Endodermal cell (in vitro differentiated cells): ENCODE data around the gene MKRN2. TPM values are rescaled to one million over a fixed set of nuclear protein-coding genes. Genes with fewer than 3 reads are reported as not detected.

Experiments used
- DNase-seq: peaks from one replicate; pipeline ENCODE4 v3.0.0-alpha.2; 2017
- H3K27ac ChIP-seq: 2 replicates; pipeline ENCODE4 v1.5.1; 2013; ENCODE audit warnings: mild to moderate bottlenecking, low read depth, low read length, moderate library complexity
- H3K27me3 ChIP-seq: 2 replicates; pipeline ENCODE4 v1.6.1; 2013; ENCODE audit warnings: mild to moderate bottlenecking, low read length, moderate library complexity; ENCODE audit not compliant: insufficient read depth, control insufficient read depth, poor library complexity, severe bottlenecking
- H3K36me3 ChIP-seq: 2 replicates; pipeline ENCODE4 v1.7.0; 2013; ENCODE audit warnings: mild to moderate bottlenecking, low read length, moderate library complexity; ENCODE audit not compliant: control insufficient read depth, insufficient read depth
- H3K4me1 ChIP-seq: one replicate; pipeline ENCODE4 v1.7.0; 2013; ENCODE audit warnings: low read length; ENCODE audit not compliant: control insufficient read depth, insufficient read depth
- H3K4me3 ChIP-seq: 2 replicates; pipeline ENCODE4 v1.5.1; 2013; ENCODE audit warnings: mild to moderate bottlenecking, low read length, moderate library complexity
- H3K9ac ChIP-seq: 2 replicates; pipeline ENCODE4 v1.6.1; 2013; ENCODE audit warnings: mild to moderate bottlenecking, low read length, moderate library complexity; ENCODE audit not compliant: poor library complexity, severe bottlenecking; ENCODE audit errors: extremely low read depth
- H3K9me3 ChIP-seq: 2 replicates; pipeline ENCODE4 v1.6.1; 2013; ENCODE audit warnings: mild to moderate bottlenecking, low read length, moderate library complexity; ENCODE audit not compliant: control insufficient read depth
- H3K27ac Mint-ChIP-seq: 2 replicates; pipeline ENCODE4 v1.8.0; 2020; ENCODE audit warnings: mixed read lengths
- H3K27me3 Mint-ChIP-seq: 2 replicates; pipeline ENCODE4 v1.8.0; 2021; ENCODE audit warnings: mild to moderate bottlenecking, mixed read lengths; ENCODE audit not compliant: insufficient read depth
- H3K36me3 Mint-ChIP-seq: 2 replicates; pipeline ENCODE4 v1.8.0; 2020; ENCODE audit warnings: low read depth, mixed read lengths
- H3K4me1 Mint-ChIP-seq: 2 replicates; pipeline ENCODE4 v1.8.0; 2020; ENCODE audit warnings: mixed read lengths
- H3K4me3 Mint-ChIP-seq: 2 replicates; pipeline ENCODE4 v1.8.0; 2020; ENCODE audit warnings: mild to moderate bottlenecking, moderate library complexity, mixed read lengths
- H3K9me3 Mint-ChIP-seq: 2 replicates; pipeline ENCODE4 v1.8.0; 2020; ENCODE audit warnings: mild to moderate bottlenecking, mixed read lengths
- CTCF ChIP-seq: fragments of 200-600 bp; sonication (generic); conservative IDR thresholded peaks from 2 replicates; pipeline ENCODE4 v1.5.0; 2021; ENCODE audit warnings: antibody characterized with exemption, mild to moderate bottlenecking
- WGBS, 2 experiments: methylation state at CpG; one replicate each; pipeline versions ENCODE4 v1.1.5 to v1.1.7; 2013; ENCODE audit warnings: missing lambda C conversion rate in 2 of 2, mixed read lengths in 1 of 2; ENCODE audit not compliant: insufficient coverage in 1 of 2, insufficient read length in 1 of 2; 5-methylcytosine and 5-hydroxymethylcytosine counted together
- total RNA-seq, 2 donors: library from RNA; stranded (reverse); fragmentation: NEBNext Ultra II Directional in 1 of 2; extraction: Animal tissue kit (Norgen Biotek cat#: 25700) in 1 of 2; gene quantifications; 2 replicates in 1 of 2; 3 replicates in 1 of 2; pipeline ENCODE4 v1.2.1, GENCODE V29; 2021

The MKRN2 gene
- total RNA-seq, 2 donors from 2014 or later, result 18.8 to 23.3 TPM

- no peak for DNase-seq
- peak overlapping the region; percentile 96 for H3K4me3 ChIP-seq
- H3K9me3 ChIP-seq, result no peaks in the 10 kb centered on the region
- Mint-ChIP-seq H3K27ac (no peak overlapping the region), H3K4me3 (peak overlapping the region; percentile 77), H3K4me1 (peaks cover 39% of the 10 kb centered on the region), H3K9me3 (no peaks in the 10 kb centered on the region), H3K36me3 (no peaks in the 10 kb centered on the region), H3K27me3 (peaks cover 5% of the 10 kb centered on the region)
- no peak overlapping the region for H3K27ac ChIP-seq
- no peak for TF ChIP-seq CTCF
- no peak overlapping the region for H3K9ac ChIP-seq
- H3K27me3 ChIP-seq, result no peaks in the 10 kb centered on the region
- no peaks in the 10 kb centered on the region for H3K36me3 ChIP-seq
- peaks cover 9% of the 10 kb centered on the region for H3K4me1 ChIP-seq
- 88 to 92% methylated on average over 4 of the region's 4 CpGs for WGBS, 2 experiments
Measured at GRCh38 chr3:12558706-12559105, 1.8 kb downstream of the MKRN2 start.

GRCh38 chr3:12559520-12559919 lies 2.6 kb downstream of the MKRN2 start:
- peaks cover 37% of the 10 kb centered on the region for H3K4me1 Mint-ChIP-seq
- H3K27me3 ChIP-seq, result no peaks in the 10 kb centered on the region
- no peaks in the 10 kb centered on the region for H3K9me3 Mint-ChIP-seq

GRCh38 chr3:12560505-12561190 lies 3.8 kb downstream of the MKRN2 start:
- WGBS, 2 experiments, result 85 to 92% methylated on average over 2 to 5 of the region's 5 CpGs

More at GRCh38 chr3:12559520-12559919, 2.6 kb downstream of the MKRN2 start:
- Mint-ChIP-seq H3K27me3 (peaks cover 2% of the 10 kb centered on the region), H3K4me3 (no peak overlapping the region), H3K36me3 (no peaks in the 10 kb centered on the region), H3K27ac (no peak overlapping the region)
- DNase-seq, result no peak
- Histone ChIP-seq H3K36me3 (no peaks in the 10 kb centered on the region), H3K9ac (no peak overlapping the region), H3K4me3 (peak overlapping the region; percentile 96), H3K4me1 (peaks cover 9% of the 10 kb centered on the region), H3K9me3 (no peaks in the 10 kb centered on the region), H3K27ac (no peak overlapping the region)
- no peak for TF ChIP-seq CTCF
- 92 to 93% methylated on average over 3 of the region's 3 CpGs for WGBS, 2 experiments

More at GRCh38 chr3:12560505-12561190, 3.8 kb downstream of the MKRN2 start:
- Mint-ChIP-seq H3K27me3 (no peaks in the 10 kb centered on the region), H3K36me3 (no peaks in the 10 kb centered on the region), H3K4me3 (no peak overlapping the region), H3K27ac (no peak overlapping the region), H3K4me1 (peaks cover 42% of the 10 kb centered on the region), H3K9me3 (no peaks in the 10 kb centered on the region)
- no peak for DNase-seq
- TF ChIP-seq CTCF, result no peak
- Histone ChIP-seq H3K4me1 (peaks cover 9% of the 10 kb centered on the region), H3K4me3 (no peak overlapping the region), H3K9ac (no peak overlapping the region), H3K36me3 (no peaks in the 10 kb centered on the region), H3K9me3 (no peaks in the 10 kb centered on the region), H3K27ac (no peak overlapping the region), H3K27me3 (no peaks in the 10 kb centered on the region)
